GM04503 (cell line): ENCODE results near the gene OGDH.

Source experiments
- DNase-seq: peaks from one replicate; pipeline ENCODE4 v3.0.0-alpha.2; 2012; ENCODE audit warnings: low read depth

The OGDH gene

DNA sequence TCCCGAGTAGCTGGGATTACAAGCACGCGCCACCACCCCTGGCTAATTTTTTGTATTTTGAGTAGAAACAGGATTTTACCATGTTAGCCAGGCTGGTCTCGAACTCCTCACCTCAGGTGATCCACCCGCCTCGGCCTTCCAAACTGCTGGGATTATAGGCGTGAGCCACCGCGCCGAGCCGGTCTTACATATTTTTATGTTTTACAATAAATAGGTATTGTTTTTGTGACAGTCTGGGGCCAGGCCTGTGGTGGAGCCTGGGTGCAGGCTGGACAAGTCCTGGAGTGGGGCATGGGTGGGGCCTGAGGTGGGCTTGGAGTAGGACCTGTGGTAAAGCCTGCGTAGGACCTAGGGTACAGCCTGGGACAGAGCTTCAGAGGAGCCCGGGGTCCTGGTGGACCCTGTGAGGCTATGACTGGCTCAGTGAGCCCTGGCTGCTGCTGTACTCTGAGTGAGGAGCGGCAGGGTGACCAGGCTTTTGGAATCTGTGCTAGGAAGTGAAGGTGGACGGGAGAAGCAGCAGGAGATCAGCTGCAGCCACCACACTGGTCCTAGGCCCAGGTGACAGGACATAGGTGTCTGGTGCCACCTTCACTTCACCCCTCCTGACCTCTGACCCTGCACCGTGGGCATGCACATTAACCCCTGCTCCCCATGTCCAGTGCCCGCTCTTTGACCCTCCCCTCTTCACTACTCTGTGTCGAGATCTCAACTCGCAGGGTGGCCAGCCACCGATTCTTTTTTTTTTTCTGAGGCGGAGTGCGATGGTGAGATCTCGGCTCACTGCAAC lies 132.6 kb downstream of the OGDH start:
- no peak for DNase-seq

GRCh38 chr7:44740055-44740454 lies 133.6 kb downstream of the OGDH start:
- DNase-seq, result no peak

DNA sequence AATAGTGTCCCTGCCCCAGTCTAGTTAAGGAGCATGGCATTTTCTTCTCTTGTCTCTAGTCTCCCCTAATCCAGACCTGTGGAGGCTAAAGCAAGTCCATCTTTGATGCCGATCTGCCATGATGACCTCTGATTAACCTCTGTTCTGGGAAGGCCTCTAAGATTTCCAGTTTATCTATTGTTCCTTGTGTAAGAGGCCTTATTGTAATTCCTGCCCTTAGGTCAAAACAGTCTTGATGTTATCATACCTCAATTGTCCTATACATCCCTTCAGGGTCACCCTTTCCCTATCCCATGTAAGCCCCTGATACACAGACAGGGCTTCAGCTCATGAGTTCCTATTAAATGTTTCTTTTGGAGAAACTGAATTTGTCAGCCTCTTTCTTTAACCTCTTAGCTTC lies 137.3 kb downstream of the OGDH start:
- no peak for DNase-seq

DNA sequence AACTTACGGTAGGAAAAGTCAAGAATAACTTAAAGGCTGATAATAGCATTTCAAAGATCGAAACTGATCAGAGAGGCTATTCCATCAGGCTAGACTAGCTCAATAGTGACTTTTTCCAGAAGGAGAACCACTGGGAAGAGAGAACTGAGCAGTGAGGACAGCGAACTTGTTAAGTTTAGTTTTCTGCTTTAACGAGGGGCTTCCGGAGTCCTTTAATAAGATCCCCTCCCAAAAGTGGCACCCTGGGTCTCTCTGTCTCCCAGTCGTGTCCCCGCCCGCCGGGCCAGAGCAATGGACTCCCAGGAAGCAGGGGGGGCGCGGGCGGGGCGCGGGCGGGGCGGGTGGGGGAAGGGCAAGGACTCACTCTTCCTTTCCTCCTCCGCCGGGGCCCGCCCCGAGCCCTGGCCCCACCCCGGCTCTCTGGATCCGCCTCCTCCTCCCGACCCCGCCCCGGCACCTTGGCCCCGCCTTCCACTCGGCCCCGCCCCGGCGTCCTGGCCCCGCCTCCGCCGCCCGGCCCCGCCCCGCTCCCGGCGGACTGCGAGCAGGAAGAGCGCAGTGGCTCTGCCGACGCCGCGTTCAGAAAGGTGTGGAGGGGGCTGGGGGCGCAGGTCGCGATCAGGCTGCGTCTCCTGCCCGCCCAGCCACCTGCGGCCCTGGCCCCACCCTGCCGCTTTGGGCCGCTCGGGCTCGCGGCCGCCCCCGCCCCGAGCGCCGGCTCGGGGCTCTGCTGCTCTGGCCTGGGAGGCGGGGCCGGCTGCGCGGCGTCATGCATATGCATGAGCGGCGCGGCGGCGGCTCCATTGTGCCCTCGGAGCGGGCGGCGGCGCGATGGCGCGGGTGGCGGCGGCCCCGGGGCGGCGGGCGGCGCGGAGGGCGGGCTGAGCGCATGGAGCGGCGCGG lies 141.9 kb downstream of the OGDH start, which contains the start of gene ZMIZ2:
Gene ZMIZ2 (plus strand): TSS at position 803 of the 903 bp plus-strand sequence. CDS start 7,403 bp downstream, outside the sequence.
- DNase-seq, result peak; percentile 31

GRCh38 chr7:44748948-44749731 lies 142.7 kb downstream of the OGDH start:
- DNase-seq, result no peak

GRCh38 chr7:44749992-44750391 lies 143.6 kb downstream of the OGDH start:
- DNase-seq, result no peak

GRCh38 chr7:44750424-44750823 lies 144.0 kb downstream of the OGDH start:
- DNase-seq, result no peak

GRCh38 chr7:44750921-44751571 lies 144.6 kb downstream of the OGDH start:
- DNase-seq, result no peak

DNA sequence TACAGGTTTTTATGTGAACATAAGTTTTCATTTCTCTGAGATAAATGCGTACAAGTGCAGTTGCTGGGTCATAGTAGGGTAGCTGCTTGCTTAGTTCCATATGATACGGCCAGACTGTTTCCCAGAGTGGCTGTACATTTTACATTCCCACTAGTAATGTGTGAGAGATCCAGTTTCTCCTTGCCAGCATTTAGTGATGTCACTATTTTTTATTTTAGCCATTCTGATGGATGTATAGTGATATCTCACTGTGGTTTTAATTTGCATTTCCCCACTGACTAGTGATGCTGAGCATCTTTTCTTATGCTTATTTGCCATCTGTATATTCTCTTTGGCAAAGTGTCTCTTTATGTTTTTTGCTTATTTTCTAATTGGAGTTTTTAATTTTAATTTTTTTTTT lies 146.4 kb downstream of the OGDH start:
- no peak for DNase-seq

- DNase-seq, result no peak
Observed at GRCh38 chr7:44754802-44755697, 148.6 kb downstream of the OGDH start.

DNA sequence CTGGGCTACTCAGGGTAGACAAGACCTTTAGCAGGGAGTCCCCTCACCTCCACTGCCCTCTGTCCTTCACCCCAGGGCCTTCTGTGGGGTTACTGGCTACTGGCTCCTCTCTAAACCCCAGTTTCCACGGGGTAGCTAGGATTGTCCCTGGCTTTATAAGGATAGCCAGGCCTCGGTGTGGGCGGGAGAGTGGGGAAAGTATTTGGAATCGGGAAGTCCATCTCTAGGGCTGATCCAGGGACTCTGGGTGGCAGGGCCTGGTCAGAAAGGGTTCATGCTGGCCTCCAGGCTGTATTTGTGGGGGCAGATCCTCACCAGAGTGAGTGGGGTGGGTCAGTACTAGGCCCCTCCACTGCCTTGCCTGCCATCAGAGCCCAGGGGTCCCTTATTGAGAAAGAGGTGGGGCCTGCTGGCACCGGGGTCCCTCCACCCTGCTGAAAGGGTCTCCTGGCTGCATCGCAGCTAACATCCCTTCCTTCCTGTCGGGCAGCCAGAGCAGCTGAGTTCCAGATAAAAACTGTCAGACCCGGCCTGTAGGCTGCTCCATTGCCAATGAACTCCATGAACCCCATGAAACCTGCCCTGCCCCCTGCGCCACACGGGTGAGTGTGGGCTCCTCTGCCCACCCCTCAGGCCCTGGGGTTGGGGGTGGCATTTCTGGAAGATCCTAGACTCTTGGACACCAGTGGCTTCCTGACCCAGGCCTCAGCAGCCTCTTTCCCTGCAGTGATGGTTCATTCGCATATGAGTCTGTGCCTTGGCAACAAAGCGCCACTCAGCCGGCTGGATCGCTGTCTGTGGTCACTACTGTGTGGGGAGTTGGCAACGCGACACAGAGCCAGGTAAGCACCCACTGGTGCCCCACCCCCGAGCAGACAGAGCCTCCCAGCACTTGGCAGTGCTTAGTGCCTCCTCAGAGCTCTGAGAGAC lies 149.5 kb downstream of the OGDH start:
- DNase-seq, result no peak

DNA sequence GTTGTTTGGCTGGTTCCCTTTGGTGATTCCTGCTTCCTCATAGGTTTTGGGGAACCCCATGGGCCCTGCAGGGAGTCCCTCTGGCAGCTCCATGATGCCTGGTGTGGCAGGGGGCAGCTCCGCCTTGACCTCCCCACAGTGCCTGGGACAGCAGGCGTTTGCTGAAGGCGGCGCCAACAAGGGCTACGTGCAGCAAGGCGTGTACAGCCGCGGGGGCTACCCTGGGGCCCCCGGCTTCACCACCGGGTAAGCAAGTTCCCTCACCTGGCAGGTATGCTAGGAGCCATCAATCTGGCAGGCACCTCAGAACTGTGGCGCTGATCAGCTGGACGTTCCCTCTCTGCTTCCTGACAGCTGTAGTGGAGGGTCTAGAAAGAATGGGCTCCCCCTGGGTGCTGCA lies 150.5 kb downstream of the OGDH start:
- no peak for DNase-seq

DNA sequence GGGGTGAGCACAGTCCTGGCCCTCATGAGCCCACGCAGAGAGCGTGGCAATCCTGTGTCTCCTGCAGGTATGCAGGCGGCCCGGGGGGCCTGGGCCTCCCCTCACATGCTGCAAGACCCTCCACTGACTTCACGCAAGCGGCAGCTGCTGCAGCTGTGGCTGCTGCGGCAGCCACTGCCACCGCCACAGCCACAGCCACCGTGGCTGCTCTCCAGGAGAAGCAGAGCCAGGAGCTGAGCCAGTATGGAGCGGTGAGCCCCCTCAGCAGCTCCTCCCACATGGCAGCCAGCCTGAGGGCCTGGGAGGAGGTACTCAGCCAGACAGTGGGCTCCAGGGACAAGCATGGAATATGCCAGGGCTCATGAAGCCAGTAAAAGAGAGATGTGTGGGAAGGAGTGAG lies 150.9 kb downstream of the OGDH start:
- DNase-seq, result no peak

DNA sequence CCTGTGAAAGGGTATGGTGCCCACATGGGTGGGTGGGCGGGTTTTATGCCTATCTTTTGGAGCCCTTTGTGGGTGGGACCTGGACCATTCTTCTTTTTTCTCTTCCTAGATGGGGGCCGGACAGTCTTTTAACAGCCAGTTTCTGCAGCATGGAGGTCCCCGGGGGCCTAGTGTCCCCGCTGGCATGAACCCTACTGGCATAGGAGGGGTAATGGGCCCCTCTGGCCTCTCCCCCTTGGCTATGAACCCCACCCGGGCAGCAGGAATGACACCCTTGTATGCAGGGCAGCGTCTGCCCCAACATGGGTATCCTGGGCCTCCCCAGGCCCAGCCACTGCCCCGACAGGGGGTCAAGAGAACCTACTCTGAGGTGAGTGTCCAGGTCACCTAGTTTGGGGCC lies 151.3 kb downstream of the OGDH start:
- no peak for DNase-seq
